ENCODE results near the gene ZNF275.

DNA sequence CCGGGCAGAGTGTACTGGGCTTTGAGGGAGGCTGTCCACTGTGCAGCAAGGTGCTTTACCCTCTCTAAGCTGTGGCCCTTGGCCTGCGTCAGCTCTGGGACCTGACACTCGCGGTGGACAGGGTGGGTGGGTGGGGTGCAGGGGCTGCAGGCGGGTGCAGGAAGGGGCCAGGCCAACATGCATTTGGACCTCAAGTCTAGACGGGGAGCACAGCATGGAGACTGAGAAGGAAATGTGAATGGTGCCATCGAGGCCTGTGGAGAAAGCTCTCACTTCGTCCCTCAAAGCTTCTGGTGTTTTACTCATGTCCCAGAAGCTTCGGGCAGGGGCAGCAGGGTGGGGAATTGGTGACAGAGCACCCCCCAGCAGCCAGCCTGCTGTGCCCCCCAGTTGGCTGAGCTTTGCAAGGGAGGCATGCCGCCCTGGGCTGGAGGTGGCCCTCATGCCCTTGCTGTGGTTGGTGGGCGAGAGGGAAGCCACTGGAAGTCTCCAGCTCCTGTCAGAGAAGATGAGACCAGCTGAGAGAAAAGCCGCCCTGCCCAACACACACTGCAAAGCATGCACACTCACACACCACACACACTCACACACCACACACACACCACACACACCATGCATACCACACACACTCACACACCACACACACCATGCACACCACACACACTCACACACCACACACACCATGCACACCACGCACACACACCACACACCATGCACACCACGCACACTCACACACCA is 54.9 kb downstream of the ZNF275 start:
- TF ChIP-seq, protein P1, sequence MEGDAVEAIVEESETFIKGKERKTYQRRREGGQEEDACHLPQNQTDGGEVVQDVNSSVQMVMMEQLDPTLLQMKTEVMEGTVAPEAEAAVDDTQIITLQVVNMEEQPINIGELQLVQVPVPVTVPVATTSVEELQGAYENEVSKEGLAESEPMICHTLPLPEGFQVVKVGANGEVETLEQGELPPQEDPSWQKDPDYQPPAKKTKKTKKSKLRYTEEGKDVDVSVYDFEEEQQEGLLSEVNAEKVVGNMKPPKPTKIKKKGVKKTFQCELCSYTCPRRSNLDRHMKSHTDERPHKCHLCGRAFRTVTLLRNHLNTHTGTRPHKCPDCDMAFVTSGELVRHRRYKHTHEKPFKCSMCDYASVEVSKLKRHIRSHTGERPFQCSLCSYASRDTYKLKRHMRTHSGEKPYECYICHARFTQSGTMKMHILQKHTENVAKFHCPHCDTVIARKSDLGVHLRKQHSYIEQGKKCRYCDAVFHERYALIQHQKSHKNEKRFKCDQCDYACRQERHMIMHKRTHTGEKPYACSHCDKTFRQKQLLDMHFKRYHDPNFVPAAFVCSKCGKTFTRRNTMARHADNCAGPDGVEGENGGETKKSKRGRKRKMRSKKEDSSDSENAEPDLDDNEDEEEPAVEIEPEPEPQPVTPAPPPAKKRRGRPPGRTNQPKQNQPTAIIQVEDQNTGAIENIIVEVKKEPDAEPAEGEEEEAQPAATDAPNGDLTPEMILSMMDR (IDR thresholded peaks at IDR 0.05; ENCODE audit: insufficient read depth, low read depth, low read length) = no peak
- no peak for TF ChIP-seq EZH2 (IDR thresholded peaks at IDR 0.05; ENCODE audit: insufficient read depth, low read length)

Data from astrocyte (in vitro differentiated cells and primary cell).